Measurements from ENCODE around the gene LRRC34.

- TF ChIP-seq CTCF (IDR thresholded peaks at IDR 0.05) (no peak), POLR2A (IDR thresholded peaks at IDR 0.05) (no peak)
Observed at GRCh38 chr3:169846458-169847193, 33.9 kb upstream of the LRRC34 start.

Data from body of pancreas (tissue), 4 donors.